Esophagus muscularis mucosa (tissue), 4 donors: Measurements from ENCODE around the gene TMEM63C.

Source experiments
- CTCF ChIP-seq, 3 experiments: fragments of 200-600 bp in 2 of 3; fragments of 450-650 bp in 1 of 3; sonication (generic) in 2 of 3; IDR thresholded peaks; one replicate each; pipeline ENCODE4 v1.5.1; 2017 to 2019; ENCODE audit warnings: antibody characterized with exemption in 3 of 3, mild to moderate bottlenecking in 2 of 3, moderate library complexity in 1 of 3
- EP300 ChIP-seq: sonication (generic); formaldehyde crosslinking; IDR thresholded peaks from one replicate; pipeline ENCODE4 v1.6.1; 2017; ENCODE audit warnings: antibody characterized with exemption
- POLR2A ChIP-seq: fragments of 450-650 bp; IDR thresholded peaks from one replicate; pipeline ENCODE4 v1.6.1; 2017; ENCODE audit warnings: antibody characterized with exemption, moderate library complexity, mild to moderate bottlenecking, low read depth
- POLR2AphosphoS5 ChIP-seq, 2 donors: sonication (generic); formaldehyde crosslinking; IDR thresholded peaks; one replicate each; pipeline ENCODE4 v1.6.1; 2017; ENCODE audit warnings: antibody characterized with exemption in 2 of 2

- TF ChIP-seq CTCF (IDR thresholded peaks at IDR 0.05) (no peak), EP300 (no peak), POLR2AphosphoS5 (IDR thresholded peaks at IDR 0.05) (no peak), POLR2A (no peak)
Observed at GRCh38 chr14:77260631-77261030, 79.0 kb downstream of the TMEM63C start.
